D341Med (cell line): ENCODE results near the gene SLC16A7.
A peak's percentile ranks its signal among the peaks of the same experiment; 100 is the strongest.
"Not testable (repeated sequence)": the region's sequence is repeated elsewhere in the genome, so short reads cannot be mapped to it uniquely, and the experiment has no call there.

Source experiments
- DNase-seq: peaks from one replicate; pipeline ENCODE4 v3.0.0; 2012; ENCODE audit warnings: low spot score

Gene SLC16A7

GRCh38 chr12:59736359-59736758, 140.5 kb downstream of the SLC16A7 start:
- no peak for DNase-seq

- no peak for DNase-seq
These were observed 141.0 kb downstream of the SLC16A7 start for GRCh38 chr12:59736786-59737185.

DNA sequence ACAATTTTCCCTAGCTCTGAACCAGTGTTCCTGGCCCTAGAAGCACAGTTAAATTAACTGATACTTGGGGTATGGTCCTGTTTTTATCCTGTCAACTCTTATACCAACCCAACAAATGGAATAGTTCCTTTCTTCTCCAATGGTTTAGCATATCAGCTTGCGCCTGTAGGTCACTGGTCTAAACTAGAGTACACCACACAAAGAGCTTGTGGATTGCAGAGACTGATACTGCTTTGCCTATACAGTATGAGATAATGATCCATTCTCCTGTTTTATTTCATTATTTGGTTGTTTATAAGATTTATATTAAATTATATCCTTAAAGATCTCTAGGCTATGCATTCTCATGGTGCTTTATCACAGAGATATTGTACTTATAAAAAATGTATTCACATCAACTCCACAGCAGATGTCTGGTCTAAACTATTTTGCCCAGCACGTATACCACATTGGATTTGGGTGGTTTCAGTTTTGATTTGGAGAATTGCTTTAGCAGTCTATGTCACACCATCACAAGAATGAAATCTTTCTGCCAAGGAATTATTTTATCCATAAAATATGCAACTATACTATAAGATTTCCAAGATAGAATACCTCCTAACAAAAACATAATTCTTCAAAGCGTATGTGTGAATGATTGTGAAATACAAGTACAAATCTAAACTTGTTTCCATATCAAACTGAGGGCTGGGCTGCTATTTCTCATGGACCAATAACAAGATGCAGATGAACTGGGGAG, 142.1 kb downstream of the SLC16A7 start:
- no peak for DNase-seq

DNA sequence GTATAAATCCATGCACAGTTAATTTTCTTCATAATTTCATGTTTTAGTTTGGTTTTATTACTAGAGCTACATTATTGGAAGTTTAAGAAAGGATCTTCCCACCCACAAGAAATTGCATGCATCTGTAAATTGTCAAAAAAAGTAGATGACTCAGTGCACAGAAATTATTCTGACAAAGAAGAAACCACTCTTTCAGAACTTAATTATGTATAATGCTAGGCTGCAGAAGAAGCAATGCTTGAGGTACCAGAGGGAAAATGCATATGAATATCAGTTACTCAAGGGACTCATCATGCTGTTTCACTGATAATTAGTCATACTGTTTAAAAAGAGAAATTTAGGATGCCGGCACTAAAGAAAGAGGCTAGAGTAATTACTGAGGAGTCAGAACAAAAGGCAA, 147.0 kb downstream of the SLC16A7 start:
- DNase-seq: no peak

DNA sequence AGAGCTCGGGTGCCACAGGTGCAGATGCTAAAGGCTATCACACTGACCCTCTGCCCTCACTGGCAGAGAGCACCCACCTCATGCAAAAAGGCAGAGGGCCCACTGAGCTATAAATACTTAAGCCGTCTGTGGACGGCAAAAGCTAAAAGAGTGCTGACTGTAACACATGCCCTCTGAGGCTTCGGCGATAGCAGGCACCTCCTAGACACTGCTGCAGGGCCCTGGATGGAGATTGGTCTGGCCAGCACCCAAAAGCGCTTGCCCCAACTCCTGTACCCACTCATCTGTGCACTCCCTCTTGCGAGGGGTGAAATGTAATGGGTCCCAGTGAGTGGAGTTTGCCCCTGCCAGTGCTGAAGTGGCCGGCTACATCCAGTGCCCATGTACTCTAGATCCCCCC, 148.7 kb downstream of the SLC16A7 start:
- no peak for DNase-seq

- not testable (repeated sequence) for DNase-seq
These were observed 155.3 kb downstream of the SLC16A7 start for GRCh38 chr12:59751091-59751490.

DNA sequence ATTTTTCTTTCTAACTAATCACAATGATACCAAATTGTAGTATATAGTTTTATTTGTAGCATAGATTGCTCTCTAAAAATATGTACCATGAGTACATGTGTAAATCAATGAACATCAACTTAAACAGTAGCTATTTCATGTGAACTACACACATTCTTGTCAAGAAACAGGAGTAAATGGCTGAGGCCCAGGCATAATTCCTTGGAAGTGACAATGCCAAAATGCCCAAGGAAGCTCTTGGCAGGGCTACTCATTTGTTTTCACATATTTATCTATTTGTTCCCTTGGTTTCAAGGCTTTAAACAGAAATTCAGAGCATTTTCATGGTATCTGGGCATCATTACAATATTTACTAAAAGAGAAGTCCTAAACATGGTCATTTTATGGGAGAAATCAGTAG, 165.7 kb downstream of the SLC16A7 start:
- no peak for DNase-seq

DNA sequence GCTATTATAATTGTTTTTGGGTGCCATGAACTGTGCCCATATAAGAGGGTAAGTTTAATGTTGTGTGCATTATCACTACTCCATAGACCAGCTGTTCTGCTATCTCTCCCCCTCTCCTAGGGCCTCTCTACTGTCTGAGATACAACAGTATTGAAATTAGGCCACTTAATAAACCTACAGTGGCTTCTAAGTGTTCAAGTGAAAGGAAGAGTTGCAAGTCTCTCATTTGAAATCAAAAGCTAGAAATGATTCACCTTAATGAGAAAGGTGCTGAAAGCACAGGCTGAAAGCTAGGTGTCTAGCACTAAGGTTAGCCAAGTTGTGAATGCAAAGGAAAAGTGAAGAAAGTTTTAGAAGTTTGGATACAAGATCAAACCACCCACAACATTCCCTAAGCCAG, 168.0 kb downstream of the SLC16A7 start:
- DNase-seq: no peak

- DNase-seq: no peak
These were observed 172.2 kb downstream of the SLC16A7 start for GRCh38 chr12:59768031-59768430.

DNA sequence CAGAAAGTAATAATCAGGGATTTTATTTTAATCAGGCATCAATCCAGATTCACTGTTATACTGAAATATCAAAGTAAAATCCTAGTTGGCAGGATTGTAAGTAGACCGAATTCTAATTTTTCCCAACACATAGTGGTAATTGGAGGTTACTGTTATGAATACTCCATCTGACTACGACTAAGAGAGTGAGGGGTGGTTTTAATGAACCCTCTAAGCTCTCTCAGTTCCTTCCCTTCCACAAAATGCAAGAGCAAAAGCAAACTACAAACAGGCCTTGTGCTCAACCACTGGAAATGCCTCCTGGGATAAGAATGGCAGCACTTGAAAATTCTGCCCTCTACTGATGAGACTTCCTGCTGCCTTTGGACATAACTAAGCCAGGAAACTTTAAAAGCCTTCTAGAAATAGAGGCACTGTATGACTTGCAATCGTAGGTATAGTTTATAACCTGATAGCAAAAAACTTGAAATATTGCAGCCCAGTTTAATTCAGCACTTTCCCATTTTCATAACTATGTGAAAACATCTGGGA, 184.8 kb downstream of the SLC16A7 start:
- peak; percentile 20 for DNase-seq

GRCh38 chr12:59787610-59788009, 191.8 kb downstream of the SLC16A7 start:
- DNase-seq: no peak

- DNase-seq: no peak
These were observed 196.8 kb downstream of the SLC16A7 start for GRCh38 chr12:59792647-59793046.

DNA sequence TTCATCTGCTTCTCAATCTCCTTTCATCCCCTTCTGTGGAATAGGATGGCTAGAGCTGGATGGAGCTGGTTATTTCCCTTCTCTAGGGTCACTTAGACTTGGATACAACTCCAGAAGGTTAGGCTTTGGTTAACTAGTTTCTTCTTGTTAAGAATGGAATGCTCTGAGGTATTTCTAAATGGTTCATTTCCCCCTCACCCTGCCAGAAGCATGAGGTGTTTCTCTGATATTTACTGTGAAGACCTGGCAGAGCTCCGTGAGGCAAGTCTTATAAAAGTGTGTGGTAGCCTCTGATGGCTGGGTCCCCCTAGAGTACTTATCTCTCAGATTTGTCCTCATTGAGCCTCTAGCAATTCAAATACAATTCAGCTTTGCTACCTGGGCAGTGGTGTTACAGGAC, 207.9 kb downstream of the SLC16A7 start:
- DNase-seq: no peak

- peak; percentile 40 for DNase-seq
These were observed 212.6 kb downstream of the SLC16A7 start for GRCh38 chr12:59808317-59808910.

GRCh38 chr12:59811991-59812390, 216.2 kb downstream of the SLC16A7 start:
- DNase-seq: no peak

DNA sequence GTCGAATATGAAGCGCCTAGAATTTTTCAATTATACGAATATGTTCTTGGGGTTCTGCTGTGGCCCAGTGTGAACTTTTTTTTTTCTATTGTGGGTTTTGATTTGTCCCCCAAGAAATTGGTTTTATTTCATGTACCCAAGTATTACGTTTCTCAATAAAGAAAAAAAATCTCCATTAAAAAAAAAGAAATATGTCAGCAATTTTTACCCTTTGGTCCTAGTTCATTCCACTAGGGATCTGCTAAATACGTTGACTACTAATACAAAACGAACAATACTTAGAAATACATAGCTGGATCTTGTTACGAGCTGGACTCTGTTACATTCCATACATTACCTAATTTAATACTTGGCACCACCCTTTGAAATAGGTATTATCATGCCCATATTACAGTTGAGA, 216.9 kb downstream of the SLC16A7 start:
- DNase-seq: no peak

GRCh38 chr12:59820594-59821011, 224.8 kb downstream of the SLC16A7 start:
- DNase-seq: no peak

GRCh38 chr12:59823567-59823966, 227.7 kb downstream of the SLC16A7 start:
- DNase-seq: no peak

GRCh38 chr12:59827767-59828166, 231.9 kb downstream of the SLC16A7 start:
- no peak for DNase-seq

GRCh38 chr12:59828521-59828920, 232.7 kb downstream of the SLC16A7 start:
- DNase-seq: no peak

GRCh38 chr12:59833408-59833807, 237.6 kb downstream of the SLC16A7 start:
- no peak for DNase-seq

DNA sequence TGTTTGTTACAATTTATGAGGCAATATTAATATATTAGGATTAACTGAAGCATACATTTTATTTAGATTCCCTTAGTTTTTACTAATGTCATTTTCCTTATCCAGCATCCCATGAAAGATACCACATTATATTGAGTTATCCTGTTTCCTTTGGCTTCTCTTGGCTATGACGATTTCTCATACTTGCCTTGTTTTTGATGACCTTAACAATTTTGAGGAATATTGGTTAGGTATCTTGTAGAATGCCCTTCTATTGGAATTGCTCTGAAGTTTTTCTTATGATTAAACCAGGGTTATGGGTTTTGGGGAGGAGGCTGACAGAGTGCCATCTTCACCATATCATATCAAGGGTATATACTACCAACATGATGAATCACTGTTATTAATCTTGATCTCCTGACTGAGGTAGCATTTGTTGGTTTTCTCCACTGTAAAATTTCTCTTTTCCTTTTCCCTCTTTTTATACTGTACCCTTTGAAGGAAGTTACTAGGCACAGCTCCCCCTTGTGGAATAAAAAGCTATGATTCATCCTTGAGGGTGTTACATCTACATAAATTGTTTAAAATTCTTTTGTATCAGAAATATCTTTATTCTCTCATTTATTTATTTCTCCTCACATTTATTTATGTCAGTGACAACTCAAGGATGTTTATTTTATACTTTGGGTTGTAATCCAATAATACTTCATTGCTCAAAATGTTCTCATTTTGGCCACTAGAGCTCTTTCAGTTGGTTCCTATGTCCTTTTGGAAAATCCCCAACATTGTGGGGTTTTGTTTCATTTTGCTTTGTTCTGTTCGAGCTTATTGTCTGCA, 239.0 kb downstream of the SLC16A7 start:
- peak; percentile 14 for DNase-seq
